ENCODE measurements around the gene SYT15B.
"Not testable (repeated sequence)": the region's sequence is repeated elsewhere in the genome, so short reads cannot be mapped to it uniquely, and the experiment has no call there.

Gene SYT15B

DNA sequence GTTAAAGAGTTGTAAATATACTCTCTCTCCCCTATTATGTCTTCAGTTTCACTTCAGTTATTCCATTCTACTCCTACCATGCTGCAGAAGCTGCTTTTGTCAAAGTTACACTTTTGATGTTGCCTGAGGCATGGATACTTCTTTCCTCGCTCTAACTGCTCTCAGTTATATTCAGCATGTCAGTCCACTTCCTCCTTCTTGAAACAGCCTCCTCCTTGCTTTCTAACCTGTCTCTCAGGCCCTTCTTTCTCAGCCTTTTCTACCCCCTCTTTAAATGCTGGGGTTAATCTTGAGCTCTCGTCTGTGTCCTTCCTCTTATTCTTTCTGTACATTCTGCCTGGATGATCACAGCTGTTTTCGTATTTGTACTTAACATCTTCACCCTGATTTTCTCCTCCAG is 40.0 kb downstream of the SYT15B start:
- H3K9me2 ChIP-seq (replicated peaks; ENCODE audit: control insufficient read depth, low read length); H3K36me3 ChIP-seq (ENCODE audit: control insufficient read depth, low read length): not testable (repeated sequence)

DNA sequence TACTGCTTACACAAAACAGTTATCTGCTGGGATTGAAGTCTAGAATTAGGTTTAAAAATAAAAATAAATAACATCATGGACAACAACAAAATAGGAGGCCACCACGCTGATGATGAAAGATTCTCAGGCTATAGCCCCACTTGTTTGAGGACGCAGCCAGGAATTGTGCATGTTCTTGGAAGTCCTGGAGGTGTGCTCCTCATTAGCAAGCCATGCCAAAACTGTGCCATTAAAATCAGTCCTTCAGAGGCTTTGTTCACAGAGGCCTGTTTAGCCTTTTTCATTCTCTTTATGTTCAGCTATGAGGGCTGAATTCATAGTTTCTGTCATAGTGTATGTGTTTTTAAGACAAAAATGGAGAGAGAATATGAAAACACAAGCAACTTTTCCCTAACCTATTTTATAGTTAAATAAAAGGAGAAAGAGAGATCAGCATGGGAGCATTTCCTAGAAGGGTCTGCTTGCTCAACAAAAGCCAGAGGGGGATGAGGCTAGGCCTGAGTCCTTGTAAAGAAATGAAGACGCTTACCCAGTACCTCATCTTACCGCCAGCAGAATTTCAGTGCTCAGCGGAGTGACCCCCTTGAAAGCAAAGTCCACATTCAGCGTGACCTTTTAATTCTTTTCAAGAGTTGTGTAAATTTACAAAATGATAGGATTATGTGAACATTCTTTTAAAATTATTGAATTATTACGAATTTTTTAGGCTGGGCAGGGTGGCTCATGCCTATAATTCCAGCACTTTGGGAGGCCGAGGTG is 46.2 kb downstream of the SYT15B start:
- not testable (repeated sequence) for H3K4me1 ChIP-seq (ENCODE audit: control insufficient read depth, low read length); H3K4me3 ChIP-seq (ENCODE audit: low read length); H3K27ac ChIP-seq (ENCODE audit: low read depth, low read length); H3F3A ChIP-seq (ENCODE audit: control insufficient read depth, insufficient read depth); H3K4me2 ChIP-seq (ENCODE audit: low read length); H3K79me2 ChIP-seq (ENCODE audit: control insufficient read depth, low read length); H3K36me3 ChIP-seq (ENCODE audit: control insufficient read depth, low read length); H3K9me3 ChIP-seq (ENCODE audit: control insufficient read depth, insufficient read depth, low read length); H4K20me1 ChIP-seq (ENCODE audit: control insufficient read depth, insufficient read depth, low read depth, low read length); H3K27me3 ChIP-seq (ENCODE audit: control insufficient read depth, low read length); H3K9me2 ChIP-seq (replicated peaks; ENCODE audit: control insufficient read depth, low read length)

More for the DNA sequence above, 40.0 kb downstream of the SYT15B start:
- H3K9me3 ChIP-seq (ENCODE audit: control insufficient read depth, insufficient read depth, low read length); H3K27me3 ChIP-seq (ENCODE audit: control insufficient read depth, low read length); H4K20me1 ChIP-seq (ENCODE audit: control insufficient read depth, insufficient read depth, low read depth, low read length); H3F3A ChIP-seq (ENCODE audit: control insufficient read depth, insufficient read depth); H3K27ac ChIP-seq (ENCODE audit: low read depth, low read length); H3K4me1 ChIP-seq (ENCODE audit: control insufficient read depth, low read length); H3K79me2 ChIP-seq (ENCODE audit: control insufficient read depth, low read length); H3K4me2 ChIP-seq (ENCODE audit: low read length); H3K4me3 ChIP-seq (ENCODE audit: low read length): not testable (repeated sequence)

All from DOHH2 (cell line).